ENCODE measurements around the gene CHST12.

DNA sequence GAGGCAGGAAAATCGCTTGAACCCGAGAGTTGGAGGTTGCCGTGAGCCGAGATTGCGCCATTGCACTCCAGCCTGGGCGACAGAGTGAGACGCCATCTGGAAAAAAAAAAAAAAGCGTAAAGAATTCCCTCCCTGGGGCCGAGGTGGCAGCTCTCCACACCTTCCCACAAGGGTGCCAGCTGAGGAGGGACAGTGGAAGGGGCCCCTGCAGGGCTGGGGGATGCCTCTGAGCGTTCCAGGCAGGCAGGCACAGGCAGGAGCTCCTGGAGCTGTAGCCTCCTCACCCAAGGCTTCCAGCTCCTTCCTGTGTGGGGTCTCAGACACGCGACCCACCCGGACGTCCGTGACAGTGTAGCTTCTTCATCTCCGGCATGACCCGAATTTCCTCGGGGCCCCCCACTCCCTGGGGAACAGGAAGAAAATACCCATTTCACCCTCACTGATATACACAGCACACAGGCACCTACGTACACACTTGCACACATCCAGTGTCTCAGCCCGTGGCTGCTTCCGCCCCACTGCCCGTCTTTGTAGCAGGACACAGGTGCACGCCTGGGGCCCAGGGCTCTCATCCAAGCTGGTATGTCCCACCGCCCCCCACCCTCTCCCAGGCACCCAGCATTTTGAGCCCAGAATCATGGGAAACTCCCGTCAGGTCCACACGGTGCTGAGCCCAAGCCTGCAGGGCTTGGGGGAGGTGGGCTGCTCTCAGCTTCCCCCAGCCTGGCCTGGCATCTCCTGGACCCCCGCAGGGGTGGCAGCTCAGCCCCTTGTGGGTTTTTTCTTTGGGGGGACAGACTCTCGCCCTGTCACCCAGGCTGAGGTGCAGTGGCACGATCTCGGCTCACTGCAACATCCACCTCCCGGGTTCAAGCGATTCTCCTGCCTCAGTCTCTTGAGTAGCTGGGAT is 47.0 kb downstream of the CHST12 start:
- TF ChIP-seq POLR2AphosphoS5 (IDR thresholded peaks at IDR 0.05; ENCODE audit: low read depth, low read length) (no peak), TAF1 (IDR thresholded peaks at IDR 0.05; ENCODE audit: low read depth, low read length) (no peak)
